Common myeloid progenitor, CD34-positive (primary cell): ENCODE data around the gene MAFG.

Experiments
- CTCF ChIA-PET: fragments of 350-600 bp; sonication (Branson Sonifier 250); formaldehyde crosslinking; loops from one replicate; lab custom pipeline; 2021; ENCODE audit warnings: antibody characterized with exemption; lab: Charles Lee
- POLR2A ChIA-PET: fragments of 350-600 bp; sonication (Branson Sonifier 250); formaldehyde crosslinking; loops from one replicate; lab custom pipeline; 2021; ENCODE audit warnings: antibody characterized with exemption; lab: Charles Lee
- DNase-seq, 3 donors: peaks; one replicate each; pipeline versions ENCODE4 v3.0.0 to v3.0.0-alpha.2; 2013
- H3K27ac ChIP-seq, 2 experiments: 1 replicate in 1 of 2; 2 replicates in 1 of 2; pipeline ENCODE4 v1.7.0; 2013; ENCODE audit warnings: inconsistent platforms in 2 of 2, low read length in 2 of 2, mild to moderate bottlenecking in 2 of 2, low read depth in 1 of 2, moderate library complexity in 1 of 2; ENCODE audit not compliant: severe bottlenecking in 2 of 2, insufficient read depth in 1 of 2, poor library complexity in 1 of 2
- H3K27me3 ChIP-seq, 5 experiments: replicated peaks in 2 of 5; 1 replicate in 3 of 5; 2 replicates in 2 of 5; pipeline versions ENCODE4 v1.6.1 to v1.7.0; 2013; ENCODE audit warnings: low read length in 4 of 5, mild to moderate bottlenecking in 2 of 5, moderate library complexity in 2 of 5, inconsistent platforms in 1 of 5; ENCODE audit not compliant: insufficient read depth in 5 of 5, control insufficient read depth in 4 of 5
- H3K36me3 ChIP-seq, 4 experiments: 1 replicate in 2 of 4; 2 replicates in 2 of 4; pipeline versions ENCODE4 v1.6.1 to v1.7.0; 2013; ENCODE audit warnings: low read length in 3 of 4, control low read depth in 1 of 4, mild to moderate bottlenecking in 1 of 4; ENCODE audit not compliant: control insufficient read depth in 4 of 4, insufficient read depth in 4 of 4
- H3K4me1 ChIP-seq, 4 experiments: 1 replicate in 3 of 4; 2 replicates in 1 of 4; pipeline versions ENCODE4 v1.6.1 to v1.7.1; 2013; ENCODE audit warnings: low read length in 3 of 4, mild to moderate bottlenecking in 3 of 4, control low read depth in 1 of 4, inconsistent platforms in 1 of 4, moderate library complexity in 1 of 4; ENCODE audit not compliant: control insufficient read depth in 4 of 4, insufficient read depth in 4 of 4; ENCODE audit errors: control extremely low read depth in 1 of 4
- H3K4me3 ChIP-seq, 7 experiments: 1 replicate in 4 of 7; 2 replicates in 3 of 7; pipeline versions ENCODE4 v1.5.1 to v1.7.0; 2013; ENCODE audit warnings: mild to moderate bottlenecking in 7 of 7, low read length in 6 of 7, moderate library complexity in 6 of 7, inconsistent platforms in 2 of 7, low read depth in 2 of 7, control low read depth in 1 of 7; ENCODE audit not compliant: insufficient read depth in 4 of 7, control insufficient read depth in 1 of 7; ENCODE audit errors: extremely low read depth in 1 of 7
- H3K9me3 ChIP-seq, 5 experiments: 1 replicate in 4 of 5; 2 replicates in 1 of 5; pipeline versions ENCODE4 v1.6.1 to v1.7.1; 2013; ENCODE audit warnings: low read length in 4 of 5, mild to moderate bottlenecking in 2 of 5, inconsistent platforms in 1 of 5, low read depth in 1 of 5, moderate library complexity in 1 of 5; ENCODE audit not compliant: control insufficient read depth in 4 of 5, insufficient read depth in 2 of 5; ENCODE audit errors: control extremely low read depth in 1 of 5
- WGBS: methylation state at CpG from one replicate; pipeline ENCODE4 v1.1.5; 2013; ENCODE audit not compliant: insufficient coverage; 5-methylcytosine and 5-hydroxymethylcytosine counted together

The MAFG gene

DNA sequence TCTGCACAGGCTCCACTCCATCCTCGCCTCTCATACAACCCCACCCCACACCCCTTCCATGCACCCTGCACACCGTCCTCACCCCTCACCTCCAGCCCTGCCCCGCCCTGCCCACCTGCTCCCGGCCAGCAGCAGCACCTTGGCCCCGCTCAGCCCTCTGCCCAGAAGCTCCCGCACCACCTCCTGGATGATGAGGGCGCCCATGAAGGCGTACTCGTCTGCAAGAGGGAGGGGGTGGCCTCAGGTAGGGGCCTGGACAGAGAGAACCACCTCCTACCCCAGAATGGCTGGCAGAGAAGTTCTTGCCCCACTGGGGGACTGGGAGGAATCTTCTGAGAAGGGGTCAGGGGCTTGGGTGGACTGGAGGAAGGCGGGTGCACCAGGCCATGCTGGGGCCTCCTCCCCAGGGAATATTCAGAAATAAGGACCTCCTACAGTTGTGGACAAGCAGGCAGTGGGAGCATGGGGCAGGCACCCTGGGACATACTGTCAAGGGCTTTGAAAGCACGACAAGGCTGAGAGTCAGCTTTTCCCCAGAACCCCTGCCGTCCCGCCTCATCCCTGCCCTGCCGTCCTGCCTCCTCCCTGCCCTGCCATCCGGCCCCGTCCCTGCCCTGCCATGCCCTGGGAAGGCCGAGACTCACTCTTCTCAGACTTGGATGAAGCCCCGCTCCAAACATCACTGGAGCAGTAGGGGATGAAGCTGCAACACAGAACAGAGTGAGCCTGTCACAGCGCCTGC lies 30.3 kb upstream of the MAFG start:
- H3K27ac ChIP-seq = no peak overlapping the region
- H3K27me3 ChIP-seq = peaks cover 0 to 51% (median 14%) of the 10 kb centered on the region in 5 experiments
- no peaks in the 10 kb centered on the region for H3K36me3 ChIP-seq
- no peak overlapping the region for H3K4me3 ChIP-seq
- ChIA-PET CTCF (interaction anchor here (1.6 kb wide), 1 partner anchor 58 kb away, joined by 4 read pairs; no protein-coding TSS in a partner anchor), POLR2A (no interaction called here)
- peaks cover 0 to 24% (median 20%) of the 10 kb centered on the region in 4 experiments for H3K4me1 ChIP-seq
- no peak for DNase-seq
- WGBS = 98% methylated on average over 13 of the region's 19 CpGs
- H3K9me3 ChIP-seq = no peaks in the 10 kb centered on the region

DNA sequence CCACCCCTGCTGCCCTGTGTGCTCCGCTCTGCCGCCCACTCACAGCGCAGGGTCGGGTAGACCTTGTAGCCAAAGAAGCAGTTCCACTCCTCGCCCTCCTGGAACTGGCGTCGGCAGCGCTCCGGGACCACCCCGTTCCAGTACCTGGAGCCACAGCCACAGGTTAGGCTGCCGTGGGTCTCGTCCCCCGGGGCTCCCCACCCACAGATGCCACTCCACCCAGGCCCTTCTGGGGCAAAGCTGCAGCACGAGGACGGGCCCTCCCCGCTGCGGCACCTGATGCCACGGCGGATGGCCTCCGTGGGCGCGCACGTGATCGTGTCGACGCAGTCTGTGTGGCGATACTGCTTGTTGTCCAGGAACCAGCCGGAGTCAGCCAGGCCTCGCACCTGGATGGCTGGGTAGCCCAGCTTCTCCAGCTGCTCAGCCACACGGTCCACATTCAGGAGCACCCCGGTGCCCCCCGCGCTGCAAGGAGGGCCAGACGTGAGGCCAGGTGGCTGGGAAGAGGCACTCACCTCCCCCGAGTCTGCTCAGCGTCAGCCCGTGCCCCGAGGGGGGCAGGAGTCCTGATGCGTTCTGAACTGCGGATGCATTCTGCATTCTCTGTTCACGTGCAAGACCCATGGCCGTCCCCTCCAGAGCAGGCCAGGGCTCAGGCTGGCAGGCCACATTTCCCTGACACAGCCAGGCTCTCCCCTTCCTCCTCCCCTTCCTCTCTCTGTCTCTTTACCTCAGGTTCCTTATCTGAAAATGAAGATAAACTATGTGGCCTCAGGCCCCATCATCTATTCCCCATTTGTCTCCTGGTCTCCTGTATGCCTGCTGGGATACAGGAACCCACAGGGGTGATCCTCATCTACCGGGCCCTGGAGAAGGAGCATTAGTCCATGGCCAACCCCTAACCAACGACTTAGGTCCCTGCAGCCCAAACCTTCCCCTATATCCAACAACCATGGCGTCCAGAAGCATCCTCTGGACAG lies 29.4 kb upstream of the MAFG start:
- CTCF ChIA-PET = interaction anchor here (1.6 to 4.1 kb wide), 2 partner anchors 59 to 64 kb away, joined by 4 to 28 read pairs; no protein-coding TSS in a partner anchor
- no peak overlapping the region for H3K4me3 ChIP-seq
- POLR2A ChIA-PET = no interaction called here

DNA sequence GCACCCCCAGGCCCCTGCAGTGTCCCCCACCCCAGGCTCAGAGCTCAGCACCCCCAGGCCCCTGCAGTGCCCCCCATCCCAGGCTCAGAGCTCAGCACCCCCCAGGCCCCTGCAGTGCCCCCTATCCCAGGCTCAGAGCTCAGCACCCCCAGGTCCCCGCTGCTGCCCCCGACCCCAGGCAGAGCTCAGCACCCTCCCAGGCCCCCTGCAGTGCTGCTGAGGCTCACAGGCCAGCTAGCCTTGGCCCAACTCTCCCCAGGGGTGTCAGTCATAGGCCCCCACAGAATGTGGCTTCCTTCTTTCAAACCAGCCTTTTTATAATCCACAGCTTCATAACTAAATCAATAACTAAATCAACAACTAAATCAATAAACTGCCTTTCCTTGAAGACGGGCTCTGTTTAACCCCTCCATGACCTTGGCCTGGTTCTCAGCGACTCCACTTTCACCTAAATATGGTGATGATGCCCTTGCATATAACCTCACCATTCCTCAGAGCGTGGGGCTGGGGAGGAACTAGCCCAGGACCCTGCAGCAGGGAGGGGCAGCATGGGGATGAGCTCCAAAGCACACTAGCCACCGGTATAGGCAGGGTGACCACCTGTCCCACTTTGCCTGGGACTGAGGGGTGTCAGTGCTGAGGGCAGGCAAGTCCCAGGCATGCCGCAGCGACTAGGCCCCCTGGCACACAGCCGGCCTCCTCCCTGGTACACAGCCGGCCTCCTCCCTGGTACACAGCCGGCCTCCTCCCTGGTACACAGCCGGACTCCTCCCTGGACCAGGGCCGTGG lies 28.4 kb upstream of the MAFG start:
- Histone ChIP-seq H3K4me1 (peaks cover 0 to 28% (median 19%) of the 10 kb centered on the region in 4 experiments), H3K9me3 (no peaks in the 10 kb centered on the region), H3K4me3 (no peak overlapping the region), H3K27ac (no peak overlapping the region), H3K36me3 (no peaks in the 10 kb centered on the region), H3K27me3 (peaks cover 0 to 34% (median 9%) of the 10 kb centered on the region in 5 experiments)
- no peak for DNase-seq
- ChIA-PET CTCF (interaction anchor here (1.1 to 4.1 kb wide), 7 partner anchors 10 to 74 kb away, joined by 3 to 28 read pairs (median 3); no protein-coding TSS in a partner anchor), POLR2A (no interaction called here)
- 100% methylated on average over 7 of the region's 13 CpGs for WGBS

More for the DNA sequence above, 29.4 kb upstream of the MAFG start:
- Histone ChIP-seq H3K9me3 (no peaks in the 10 kb centered on the region), H3K27me3 (peaks cover 0 to 41% (median 9%) of the 10 kb centered on the region in 5 experiments), H3K36me3 (no peaks in the 10 kb centered on the region), H3K27ac (no peak overlapping the region), H3K4me1 (peaks cover 0 to 30% (median 23%) of the 10 kb centered on the region in 4 experiments)
- WGBS = 93% methylated on average over 44 of the region's 45 CpGs
- DNase-seq = no peak

DNA sequence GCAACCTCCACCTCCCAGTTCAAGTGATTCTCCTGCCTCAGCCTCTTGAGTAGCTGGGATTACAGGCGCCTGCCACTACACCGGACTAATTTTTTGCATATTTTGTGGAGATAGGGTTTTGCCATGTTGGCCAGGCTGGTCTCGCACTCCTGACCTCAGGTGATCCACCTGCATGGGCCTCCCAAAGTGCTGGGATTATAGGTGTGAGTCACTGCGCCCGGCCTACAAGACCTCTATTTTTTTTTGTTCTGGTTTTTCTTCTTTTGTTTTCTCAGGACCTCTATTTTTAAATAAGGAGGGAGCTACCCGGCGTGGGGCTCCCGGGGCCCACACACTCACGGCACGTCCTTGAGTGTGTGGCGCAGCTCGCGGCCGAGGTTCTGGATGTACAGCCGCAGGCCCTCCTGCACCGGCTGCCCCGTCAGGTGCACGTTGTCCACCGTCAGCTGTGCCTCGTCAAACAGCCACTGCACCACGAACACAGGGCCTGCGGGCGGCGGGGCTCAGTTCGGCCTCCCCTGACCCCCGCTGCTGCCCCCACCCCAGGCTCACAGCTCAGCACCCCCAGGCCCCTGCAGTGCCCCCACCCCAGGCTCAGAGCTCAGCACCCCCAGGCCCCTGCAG lies 27.6 kb upstream of the MAFG start:
- H3K4me1 ChIP-seq = peaks cover 0 to 22% (median 14%) of the 10 kb centered on the region in 4 experiments
- H3K27ac ChIP-seq = no peak overlapping the region
- CTCF ChIA-PET = interaction anchor here (0.9 to 4.1 kb wide), 9 partner anchors 9 to 75 kb away, joined by 3 to 28 read pairs (median 3); no protein-coding TSS in a partner anchor

DNA sequence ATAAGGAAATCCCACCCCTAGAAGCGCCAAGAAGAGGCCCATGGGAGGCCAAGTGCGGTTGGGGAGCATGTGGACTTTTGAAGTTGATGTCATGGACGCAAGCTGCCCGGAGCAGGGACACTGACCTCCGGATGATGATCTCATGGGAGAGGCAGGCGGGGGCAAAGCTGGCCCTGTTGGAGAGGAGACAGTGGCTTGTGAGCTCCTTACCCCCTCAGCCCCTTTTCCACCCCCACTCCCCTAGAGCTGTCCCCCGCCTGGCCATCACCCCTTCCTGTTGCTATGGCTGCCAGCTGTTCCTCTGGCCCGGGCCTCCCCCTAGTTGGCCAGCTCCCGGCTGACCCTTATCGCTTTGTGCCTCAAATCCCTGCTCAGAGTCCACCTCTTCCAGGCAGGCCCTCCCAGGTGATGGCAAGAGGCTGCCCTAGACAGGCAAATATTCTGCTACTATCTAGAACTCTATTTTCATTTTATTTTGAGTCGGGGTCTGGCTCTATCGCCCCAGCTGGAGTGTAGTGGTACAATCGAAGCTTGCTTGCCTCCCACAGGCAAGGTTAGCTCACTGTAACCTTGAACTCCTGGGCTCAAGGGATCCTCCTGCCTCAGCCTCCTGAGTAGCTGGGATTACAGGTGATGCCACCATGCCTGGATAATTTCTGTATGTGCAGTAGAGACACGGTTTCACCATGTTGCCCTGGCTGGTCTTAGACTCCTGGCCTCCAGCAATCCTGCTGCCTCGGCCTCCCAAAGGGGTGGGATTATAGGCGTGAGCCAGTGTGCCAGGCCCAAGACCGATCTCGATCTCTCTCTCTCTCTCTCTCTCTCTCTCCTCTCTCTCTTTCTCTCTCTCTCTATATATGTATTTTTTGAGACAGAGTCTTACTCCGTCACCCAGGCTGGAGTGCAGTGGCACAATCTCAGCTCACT lies 26.9 kb upstream of the MAFG start:
- Histone ChIP-seq H3K27me3 (peaks cover 0 to 20% (median 9%) of the 10 kb centered on the region in 5 experiments), H3K4me1 (peaks cover 0 to 15% (median 8%) of the 10 kb centered on the region in 4 experiments), H3K9me3 (no peaks in the 10 kb centered on the region), H3K36me3 (no peaks in the 10 kb centered on the region), H3K4me3 (no peak overlapping the region), H3K27ac (no peak overlapping the region)
- POLR2A ChIA-PET = interaction anchor here (0.6 to 0.9 kb wide), 3 partner anchors 12 to 88 kb away, joined by 3 to 7 read pairs (median 3); no protein-coding TSS in a partner anchor
- 89% methylated on average over 16 of the region's 19 CpGs for WGBS
- no peak for DNase-seq
- CTCF ChIA-PET = interaction anchor here (0.9 to 4.1 kb wide), 14 partner anchors 8 to 221 kb away, joined by 3 to 28 read pairs (median 3); no protein-coding TSS in a partner anchor

More for the DNA sequence above, 27.6 kb upstream of the MAFG start:
- Histone ChIP-seq H3K36me3 (no peaks in the 10 kb centered on the region), H3K4me3 (no peak overlapping the region), H3K27me3 (peaks cover 0 to 26% (median 9%) of the 10 kb centered on the region in 5 experiments), H3K9me3 (no peaks in the 10 kb centered on the region)
- POLR2A ChIA-PET = interaction anchor here (0.6 to 0.9 kb wide), 3 partner anchors 11 to 89 kb away, joined by 3 to 7 read pairs (median 3); no protein-coding TSS in a partner anchor
- 97% methylated on average over 15 of the region's 26 CpGs for WGBS
- no peak for DNase-seq
